ENCODE data around the gene CCNY. TPM values are rescaled to one million over a fixed set of nuclear protein-coding genes. Genes with fewer than 3 reads are reported as not detected.
"Not testable (repeated sequence)": the region's sequence is repeated elsewhere in the genome, so short reads cannot be mapped to it uniquely, and the experiment has no call there.

CCNY gene
- 73.9 TPM for total RNA-seq
- long read RNA-seq, transcript CCNY-203 (10 exons, 3,960 nt): major isoform, 18 of 44 reads
- long read RNA-seq, partial matches to known transcripts: 9 of 44 reads
- long read RNA-seq, other reads (novel, unspliced or antisense): 17 of 44 reads

DNA sequence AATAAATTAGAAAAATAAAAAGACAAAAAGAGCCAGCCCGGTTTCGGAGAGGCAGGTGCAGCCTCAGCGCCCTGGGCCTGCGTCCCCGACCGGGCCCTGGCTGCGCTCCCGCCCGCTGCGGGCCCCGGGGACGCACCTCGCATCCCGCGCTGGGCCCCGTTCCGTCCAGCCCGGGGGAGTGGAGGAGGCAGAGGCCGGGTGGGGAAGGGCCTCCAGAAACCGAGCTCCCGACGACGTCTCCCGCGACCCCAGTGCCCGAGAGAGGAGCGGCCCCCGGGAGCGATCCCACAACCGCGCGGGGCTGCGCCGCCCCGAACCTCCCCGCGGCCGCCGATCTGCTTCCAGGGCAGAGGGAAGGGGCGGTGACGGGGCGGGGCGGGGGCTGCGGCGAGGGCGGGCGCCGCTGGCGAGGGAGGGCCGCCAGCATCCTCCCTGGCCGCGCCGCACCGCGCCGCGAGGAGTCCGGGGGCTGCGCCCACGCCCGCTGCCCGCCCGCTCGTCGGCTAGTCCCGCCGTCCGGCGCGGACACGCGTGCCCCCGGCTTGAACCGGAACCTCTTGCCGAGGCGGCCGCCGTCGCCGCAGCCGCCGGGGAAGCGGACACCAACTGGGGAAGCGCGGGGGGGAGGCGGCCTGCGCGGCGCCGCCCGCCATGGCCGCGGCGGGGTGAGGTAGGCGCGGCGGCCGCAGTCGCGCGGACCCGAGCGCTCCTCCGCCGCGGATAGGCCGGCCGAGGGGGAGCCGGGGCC is at the start of gene CCNY:
Gene CCNY, plus strand, starts transcription at position 426 of the 748 bp plus-strand sequence. CDS start 545 bp downstream, outside the sequence.
- peak; percentile 93 for DNase-seq (ENCODE audit: low spot score)

DNA sequence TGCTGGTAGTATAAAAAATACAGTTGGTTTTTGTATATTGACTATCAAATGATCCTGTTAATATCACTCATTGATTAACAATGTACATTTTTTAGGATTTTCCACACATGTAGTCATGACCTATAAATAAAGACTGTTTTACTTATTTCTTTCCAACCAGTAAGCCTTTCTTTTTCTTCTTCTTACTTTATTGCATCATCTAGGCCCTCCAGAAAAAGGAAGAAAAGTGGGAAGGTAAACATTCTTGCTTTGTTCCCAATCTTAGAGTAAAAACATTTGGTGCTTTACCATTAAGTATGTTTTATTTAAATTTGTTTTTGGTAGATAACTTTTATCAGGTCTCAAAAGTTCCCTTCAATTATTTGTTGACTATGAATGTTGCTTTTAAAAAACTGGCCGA is 47.1 kb upstream of the CCNY start:
- no peak for DNase-seq (ENCODE audit: low spot score)

DNA sequence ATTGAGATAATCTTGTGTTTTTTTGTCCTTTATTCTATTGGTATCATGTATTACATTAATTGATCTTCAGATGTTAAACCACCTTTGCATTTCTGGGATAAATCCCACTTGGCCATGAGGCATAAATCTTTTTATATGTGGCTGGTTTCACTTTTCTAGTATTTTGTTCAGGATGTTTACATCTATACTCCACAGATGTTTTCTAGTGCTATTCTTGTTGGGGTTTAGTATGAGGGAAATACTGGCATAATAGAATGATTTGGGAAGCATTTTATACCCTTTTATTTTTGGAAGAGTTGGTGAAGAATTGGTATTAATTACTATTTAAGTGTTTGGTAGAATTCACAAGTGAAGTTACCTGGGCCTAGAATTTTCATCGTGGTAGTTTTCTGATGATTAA is 41.8 kb upstream of the CCNY start:
- DNase-seq (ENCODE audit: low spot score): no peak

DNA sequence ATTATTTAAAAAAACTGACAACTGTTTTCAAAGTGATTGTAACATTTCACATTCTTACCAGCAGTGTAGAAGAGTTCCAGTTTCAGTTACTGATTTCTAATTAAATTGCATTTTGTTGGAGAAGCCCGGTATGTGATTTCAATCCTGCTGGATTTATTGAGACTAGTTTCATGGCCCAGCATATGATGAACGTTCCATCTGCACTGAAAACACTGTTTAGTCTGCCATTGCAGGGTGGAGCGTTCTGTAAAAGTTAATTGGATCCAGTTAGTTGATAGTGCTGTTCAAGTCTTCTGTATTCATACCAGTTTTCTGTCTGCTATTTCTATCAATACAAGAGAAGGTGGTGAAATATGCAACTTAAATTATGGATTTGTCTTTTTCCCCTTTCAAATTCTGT is 37.3 kb upstream of the CCNY start:
- DNase-seq (ENCODE audit: low spot score): no peak

DNA sequence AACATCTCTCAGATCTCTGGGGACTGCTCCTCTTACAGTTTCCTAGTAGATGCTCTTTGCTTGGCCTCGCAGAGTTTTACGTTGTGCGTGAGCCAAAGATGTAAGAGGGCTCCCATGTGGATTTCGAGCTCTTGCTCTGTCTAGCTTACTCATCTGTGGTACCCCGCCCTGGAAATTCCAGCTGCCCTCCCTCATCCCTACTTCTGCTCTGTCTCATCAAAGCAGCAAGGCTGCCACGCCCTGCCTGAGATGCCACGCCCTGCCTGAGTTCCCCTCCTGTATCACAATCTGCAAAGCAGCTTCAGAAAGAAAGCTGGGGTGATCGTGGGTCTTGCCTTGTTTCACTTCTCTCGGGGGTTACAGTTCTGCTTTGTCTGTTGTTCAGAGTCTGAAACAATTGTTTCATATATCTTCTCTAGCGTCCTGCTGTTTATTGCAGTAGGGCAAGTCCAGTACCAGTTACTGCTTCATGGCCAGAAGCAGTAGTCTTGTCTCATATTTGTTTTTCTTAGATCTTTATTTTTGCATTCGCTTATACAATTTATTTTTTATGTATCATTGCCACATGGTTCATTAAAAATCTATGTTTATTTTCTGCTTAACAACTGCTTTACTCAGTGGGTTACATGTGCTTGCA is 36.1 kb upstream of the CCNY start:
- DNase-seq (ENCODE audit: low spot score): no peak

DNA sequence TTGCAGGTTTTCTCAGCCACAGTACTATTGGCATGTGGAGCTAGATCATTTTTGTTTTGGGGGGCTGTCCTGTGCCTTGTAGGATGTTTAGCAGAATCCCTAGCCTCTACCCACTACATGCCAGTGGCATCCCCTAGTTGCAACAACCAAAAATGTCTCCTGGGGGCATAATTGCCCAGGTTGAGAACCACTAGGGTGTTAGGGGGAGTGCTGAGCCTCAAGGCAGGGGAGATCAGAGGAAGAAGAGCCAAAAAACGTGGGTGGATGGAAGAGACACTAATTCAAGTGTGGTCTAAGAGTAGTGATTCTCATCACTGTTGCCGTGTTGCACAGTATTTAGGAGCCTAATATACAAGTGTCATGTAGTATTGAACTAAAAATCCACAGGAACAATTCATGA is 31.7 kb upstream of the CCNY start:
- no peak for DNase-seq (ENCODE audit: low spot score)

DNA sequence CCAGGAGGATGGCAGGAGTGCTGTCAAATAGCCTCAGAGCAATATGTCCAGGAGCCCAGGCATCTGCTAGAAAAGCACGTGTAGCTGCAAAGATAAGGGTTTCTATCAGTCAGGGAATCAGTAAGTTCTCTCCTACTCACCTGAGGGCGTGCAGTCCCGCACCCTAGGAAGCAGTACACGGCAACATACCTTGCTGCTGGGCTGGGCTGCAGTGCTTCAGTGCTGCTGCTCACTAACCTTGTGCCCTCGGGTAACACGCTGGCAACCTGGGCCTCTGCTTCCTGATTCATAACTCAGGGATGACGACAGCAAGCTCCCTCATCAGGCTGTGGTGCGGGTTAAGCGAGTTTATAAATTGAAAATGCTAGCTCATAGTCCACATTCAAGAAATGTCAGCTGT is 29.5 kb upstream of the CCNY start:
- no peak for DNase-seq (ENCODE audit: low spot score)

DNA sequence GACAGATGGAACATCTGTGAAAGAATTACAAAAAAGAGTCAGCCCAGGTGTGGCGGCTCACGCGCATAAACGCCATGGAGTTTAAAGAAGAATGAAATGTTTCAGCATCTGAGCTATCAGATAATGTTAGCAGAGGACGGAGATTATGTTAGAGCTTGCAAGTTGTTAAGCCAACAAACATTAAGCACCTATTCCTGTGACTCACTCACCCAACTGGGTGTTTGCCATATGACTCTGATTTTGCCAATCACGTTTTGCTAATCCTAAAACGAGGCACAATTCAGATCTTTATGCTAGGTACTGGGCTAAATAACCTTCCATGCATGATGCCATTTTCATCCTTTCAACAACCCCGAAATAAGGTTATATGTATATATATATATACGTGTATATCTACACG is 29.0 kb upstream of the CCNY start:
- no peak for DNase-seq (ENCODE audit: low spot score)

DNA sequence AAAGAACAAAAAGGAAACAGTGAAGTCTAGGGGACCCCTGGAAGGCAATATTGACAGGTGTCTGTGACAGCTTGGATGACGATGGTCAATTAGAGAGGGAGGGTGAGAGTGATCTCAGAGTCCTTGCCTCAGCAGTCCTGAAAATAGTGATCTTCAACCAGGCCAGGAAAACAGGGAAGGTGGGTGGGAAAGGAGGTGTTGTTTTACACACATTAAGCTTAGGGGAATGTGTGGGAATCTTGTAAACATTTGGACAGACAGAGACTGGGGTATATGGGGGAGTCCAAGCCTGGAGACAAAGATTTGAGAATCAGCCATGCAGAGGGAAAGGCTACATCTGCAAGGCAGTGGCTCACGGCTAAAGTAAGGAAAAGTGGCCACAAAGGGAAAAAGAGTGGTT is 27.5 kb upstream of the CCNY start:
- DNase-seq (ENCODE audit: low spot score): no peak

DNA sequence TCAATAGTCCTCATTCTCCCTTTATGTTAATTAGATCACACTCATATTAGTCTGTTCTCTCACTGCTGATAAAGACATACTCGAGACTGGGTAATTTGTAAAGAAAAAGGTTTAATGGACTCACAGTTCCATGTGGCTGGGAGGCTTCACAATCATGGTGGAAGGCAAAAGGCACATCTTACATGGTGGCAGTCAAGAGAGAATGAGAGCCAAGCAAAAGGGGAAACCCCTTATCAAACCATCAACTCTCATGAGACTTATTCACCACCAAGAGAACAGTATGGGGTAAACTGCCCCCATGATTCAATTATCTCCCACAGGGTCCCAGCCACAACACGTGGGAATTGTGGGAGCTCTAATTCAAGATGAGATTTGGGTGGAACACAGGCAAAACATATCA is 22.2 kb upstream of the CCNY start:
- not testable (repeated sequence) for DNase-seq (ENCODE audit: low spot score)

DNA sequence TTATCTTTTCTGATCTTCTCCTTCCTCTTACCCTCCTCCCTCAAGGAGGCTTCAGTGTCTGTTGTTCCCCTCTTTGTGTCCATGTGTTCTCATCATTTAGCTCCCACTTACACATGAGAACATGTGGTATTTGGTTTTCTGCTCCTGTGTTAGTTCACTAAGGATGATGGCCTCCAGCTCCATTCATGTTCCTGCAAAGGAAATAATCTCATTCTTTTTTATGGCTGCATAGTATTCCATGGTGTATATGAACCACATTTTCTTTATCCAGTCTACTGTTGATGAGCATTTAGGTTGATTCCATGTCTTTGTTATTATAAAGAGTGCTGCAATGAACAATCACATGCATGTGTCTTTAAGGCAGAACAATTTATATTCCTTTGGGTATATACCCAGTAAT is 21.1 kb upstream of the CCNY start:
- not testable (repeated sequence) for DNase-seq (ENCODE audit: low spot score)

DNA sequence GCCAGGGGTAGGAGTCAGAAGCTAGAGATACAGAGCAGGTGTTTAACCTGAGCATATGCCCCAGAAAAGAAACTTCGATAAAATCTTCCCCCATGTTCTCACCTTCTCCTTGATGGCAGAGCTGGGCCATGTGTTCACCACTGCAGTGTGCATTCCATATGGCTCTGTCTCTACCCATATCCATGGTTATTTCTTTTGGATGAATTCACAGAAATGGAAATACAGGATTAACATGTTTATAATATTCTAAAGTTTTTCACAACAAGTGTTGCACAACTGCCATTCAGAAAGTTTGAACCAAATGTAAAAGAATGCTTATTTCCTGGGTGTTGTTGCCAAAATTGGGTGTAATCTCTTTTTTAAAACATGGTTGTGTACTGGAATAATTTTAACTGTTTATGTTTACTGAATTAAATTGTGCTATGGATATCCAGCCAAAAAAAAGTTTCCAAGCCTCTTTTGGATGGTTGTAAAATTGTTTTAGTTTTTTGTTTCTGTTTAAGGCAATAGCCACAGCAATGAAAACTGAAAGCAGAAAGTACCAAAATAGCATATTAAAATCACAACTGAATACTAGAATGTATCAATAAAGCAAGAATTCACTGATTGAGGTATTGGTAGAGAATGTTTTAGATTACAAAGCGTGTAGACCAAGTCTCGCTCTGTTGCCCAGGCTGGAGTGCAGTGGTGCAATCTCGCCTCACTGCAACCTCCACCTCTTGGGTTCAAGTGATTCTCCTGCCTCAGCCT is 19.9 kb upstream of the CCNY start:
- DNase-seq (ENCODE audit: low spot score): no peak

DNA sequence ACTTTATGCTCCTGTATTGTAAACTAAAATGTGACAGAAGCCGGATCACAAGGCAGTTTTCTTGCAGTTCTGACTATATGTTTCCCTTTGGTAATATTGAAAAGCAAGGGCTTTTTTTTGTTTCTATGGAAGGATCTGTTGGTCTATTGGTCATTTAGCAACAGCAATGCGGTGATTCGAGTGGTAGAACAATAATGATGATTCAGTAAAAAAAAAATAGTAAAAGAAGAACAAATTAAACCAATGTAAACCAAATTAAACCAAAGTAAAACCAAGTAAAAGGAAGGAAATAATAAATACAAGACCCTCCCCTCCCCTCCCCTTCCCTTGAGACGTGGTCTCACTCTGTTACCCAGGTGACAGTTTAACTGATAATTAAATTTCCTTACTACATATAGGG is 17.8 kb upstream of the CCNY start:
- no peak for DNase-seq (ENCODE audit: low spot score)

DNA sequence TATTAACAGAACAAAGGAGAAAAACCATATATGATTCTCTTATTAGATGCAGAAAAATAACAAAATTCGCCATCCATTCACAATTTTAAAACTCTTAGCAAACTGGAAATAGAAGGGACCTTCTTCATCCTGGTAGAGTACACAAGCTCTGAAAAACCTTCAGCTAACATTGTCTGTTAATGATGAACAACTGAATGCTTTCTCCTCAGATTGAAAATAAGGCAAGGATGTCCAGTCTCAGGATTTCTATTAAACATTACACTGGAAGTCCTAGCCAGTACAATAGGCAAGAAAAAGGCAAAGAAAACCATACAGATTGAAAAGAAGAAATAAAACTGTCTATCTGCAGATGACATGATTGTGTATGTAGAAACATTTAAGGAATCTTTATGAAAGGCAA is 16.0 kb upstream of the CCNY start:
- DNase-seq (ENCODE audit: low spot score): no peak

DNA sequence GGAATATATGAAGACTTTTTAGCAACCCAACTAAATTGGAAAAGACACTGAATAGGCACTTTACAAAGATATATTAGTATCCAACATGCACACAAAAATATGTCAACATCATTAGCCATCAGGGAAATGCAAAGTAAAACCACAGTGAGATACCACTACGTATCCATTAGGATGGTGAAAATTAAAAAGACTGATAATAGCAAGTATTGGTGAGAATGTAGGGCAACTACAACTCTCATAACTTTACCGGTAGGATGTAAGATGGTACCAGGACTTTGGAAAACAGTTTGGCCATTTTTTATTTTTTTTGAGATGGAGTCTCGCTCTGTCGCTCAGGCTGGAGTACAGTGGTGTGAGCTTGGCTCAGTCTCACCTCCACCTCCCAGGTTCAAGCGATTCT is 13.7 kb upstream of the CCNY start:
- DNase-seq (ENCODE audit: low spot score): no peak

DNA sequence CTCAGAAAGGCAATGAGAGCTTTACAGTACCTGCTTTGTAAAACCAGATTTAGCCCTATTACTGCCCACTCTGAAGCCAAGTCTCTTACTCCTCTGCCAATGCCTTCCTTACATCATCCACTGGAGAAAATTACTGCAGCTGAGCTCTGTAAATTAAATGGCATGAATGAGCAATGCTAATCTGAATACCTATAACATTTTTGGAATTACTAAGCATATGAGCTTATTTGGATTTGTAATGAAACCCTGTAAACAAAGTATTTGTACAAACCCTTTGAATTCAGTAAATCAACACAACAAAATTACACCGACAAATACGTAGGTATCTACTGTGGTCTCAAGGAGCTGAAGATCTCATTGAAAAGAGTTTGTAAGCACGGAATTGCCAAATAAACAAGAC is 12.1 kb upstream of the CCNY start:
- no peak for DNase-seq (ENCODE audit: low spot score)

DNA sequence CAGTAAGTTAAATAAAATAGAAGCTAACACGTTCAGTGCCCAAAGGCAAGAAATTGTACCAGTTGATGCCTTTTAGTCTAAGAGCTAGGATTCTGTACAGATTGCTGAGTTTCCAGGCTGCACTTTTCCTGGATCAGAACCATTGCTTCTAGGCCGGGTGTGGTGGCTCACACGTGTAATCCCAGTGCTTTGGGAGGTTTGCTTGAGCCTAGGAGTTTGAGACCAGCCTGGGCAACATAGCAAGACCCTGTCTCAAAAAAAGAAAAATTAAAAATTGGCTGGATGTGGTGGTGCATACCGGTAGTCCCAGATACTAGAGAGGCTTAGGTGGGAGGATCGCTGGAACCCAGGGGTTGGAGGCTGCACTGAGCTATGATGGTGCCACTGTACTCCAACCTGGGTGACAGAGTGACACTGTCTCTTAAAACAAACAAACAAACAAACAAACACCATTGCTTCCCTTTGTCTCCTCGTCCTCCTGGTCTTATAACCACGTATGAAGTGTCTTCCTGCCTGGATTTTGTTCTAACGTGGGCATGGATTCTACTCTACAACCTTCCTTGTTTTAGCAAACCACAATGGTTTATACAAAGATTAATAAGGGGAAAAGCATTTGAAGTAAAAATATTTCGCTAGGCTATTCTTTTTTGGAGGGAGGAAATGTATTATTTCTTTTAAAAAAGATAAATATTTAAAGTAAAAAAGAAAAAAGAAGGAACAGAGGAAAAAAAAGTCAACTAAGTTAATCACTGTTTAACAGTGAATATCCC is 9.7 kb upstream of the CCNY start:
- DNase-seq (ENCODE audit: low spot score): no peak

DNA sequence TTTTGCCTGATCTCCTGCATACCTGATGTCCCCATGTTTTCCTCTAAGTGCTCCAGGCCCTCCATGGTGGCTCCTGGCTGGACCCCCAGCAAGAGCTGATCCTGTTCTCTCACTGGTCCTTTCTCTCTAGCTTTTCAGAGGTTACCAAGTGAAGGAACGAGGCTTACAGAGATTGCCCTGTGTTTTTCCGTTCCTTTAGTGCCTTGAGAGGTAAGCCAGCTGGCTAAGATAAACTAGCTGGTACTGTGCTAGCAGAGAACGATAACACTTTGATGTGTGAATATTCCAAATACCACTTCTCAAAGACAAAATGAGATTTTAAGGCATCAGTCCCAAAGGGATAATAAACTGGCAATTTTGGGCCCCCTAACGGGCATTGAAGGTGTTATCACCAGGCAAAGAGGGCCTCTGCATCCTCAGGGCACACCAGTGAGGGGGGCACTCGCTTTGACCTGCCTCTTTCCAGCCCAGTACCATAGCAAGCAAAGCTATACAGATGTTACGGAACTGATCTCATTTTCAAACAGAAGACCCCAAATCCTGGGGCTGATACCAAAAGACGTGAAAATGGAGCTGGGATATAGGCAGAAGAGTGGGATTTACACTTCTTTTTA is 8.4 kb upstream of the CCNY start:
- DNase-seq (ENCODE audit: low spot score): no peak

DNA sequence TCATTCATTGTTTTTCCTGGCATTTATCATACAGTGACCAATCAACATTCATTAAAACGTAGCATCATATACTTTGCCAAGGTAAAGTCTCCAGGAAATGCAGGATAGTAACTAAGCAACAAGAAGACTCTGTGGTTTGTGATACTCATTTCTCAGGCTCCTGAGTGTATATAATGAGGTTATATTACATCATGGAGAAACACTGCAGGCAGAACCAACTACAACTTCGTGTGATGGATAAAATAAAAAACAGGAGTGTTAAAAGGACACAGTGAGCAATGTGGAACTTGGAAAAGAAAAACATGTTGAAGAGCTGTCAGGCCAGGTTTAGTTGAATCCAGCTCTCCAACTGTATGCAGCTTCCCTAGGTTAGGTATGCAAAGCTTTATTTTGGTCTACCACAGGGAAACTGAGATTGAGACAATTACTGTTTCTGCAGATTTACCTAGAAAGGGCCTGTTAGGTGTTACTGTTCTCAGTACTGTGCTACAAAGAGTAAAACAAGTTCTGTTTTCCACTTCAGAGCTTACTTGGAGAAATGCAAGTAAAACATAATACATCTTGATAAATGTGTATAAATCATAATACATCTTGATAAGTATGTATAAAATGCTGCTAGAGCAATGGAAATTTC is 7.8 kb upstream of the CCNY start:
- DNase-seq (ENCODE audit: low spot score): no peak

DNA sequence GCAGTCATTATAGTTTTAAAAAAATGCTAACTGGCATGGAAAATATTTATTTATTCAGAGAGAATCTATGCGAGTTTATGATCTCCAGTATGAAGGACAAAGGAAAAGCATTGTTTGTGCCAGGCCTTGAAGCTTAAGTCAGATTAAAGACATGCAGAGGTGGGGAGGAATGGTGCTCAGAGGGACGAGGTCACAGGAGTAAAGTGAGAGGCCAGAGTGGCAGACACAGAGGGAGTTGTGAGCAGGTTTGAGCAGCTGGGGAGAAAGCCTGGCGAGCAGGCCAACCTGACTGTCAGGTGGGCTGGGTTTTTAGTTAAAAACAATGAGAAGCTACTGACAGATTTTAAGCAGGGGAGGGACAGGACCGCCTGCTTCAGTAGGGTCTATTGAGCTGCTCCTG is 6.8 kb upstream of the CCNY start:
- no peak for DNase-seq (ENCODE audit: low spot score)
